Thyroid gland (tissue), 4 donors: ENCODE measurements around the gene LRRC4.

Experiments
- POLR2A ChIP-seq, 2 donors: fragments of 450-650 bp; IDR thresholded peaks; one replicate each; pipeline ENCODE4 v1.6.1; 2017; ENCODE audit warnings: antibody characterized with exemption in 2 of 2, mild to moderate bottlenecking in 2 of 2, moderate library complexity in 1 of 2
- TF ChIP-seq, protein P1 (sequence below), 6 experiments: fragments of 200-600 bp in 3 of 6; fragments of 450-650 bp in 3 of 6; sonication (generic) in 3 of 6; IDR thresholded peaks; one replicate each; pipeline ENCODE4 v1.5.1; 2016 to 2019; ENCODE audit warnings: antibody characterized with exemption in 6 of 6, mild to moderate bottlenecking in 2 of 6, inconsistent platforms in 1 of 6, moderate library complexity in 1 of 6

DNA sequence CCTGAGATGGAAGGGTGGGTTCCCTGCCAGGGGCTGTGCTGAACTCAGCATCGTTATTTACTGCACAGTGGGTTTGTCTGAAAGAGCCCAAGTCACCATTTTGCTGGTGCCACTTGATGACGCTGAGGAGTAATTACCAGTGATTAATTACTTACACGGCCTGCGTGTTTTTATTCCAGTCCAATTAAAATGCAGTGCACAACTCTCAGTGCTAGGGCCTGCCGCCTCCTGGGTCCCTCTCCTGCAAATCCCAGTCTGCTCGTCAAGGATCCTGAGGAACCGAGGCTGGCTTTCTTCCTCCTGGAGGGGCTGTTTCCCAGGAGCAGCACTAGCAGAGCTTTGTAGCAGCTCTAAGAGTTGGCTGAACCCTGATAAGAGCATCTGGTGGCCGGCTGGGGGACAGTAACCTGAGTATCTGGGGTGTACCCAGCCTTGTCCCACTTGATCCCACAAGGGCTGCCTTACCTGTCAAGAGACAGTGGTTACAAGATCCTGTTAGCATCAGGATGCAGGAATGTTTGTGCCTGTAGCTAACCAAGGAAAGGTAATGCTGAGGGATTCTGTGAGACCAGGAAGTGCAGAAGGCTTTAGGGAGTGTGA, 45.1 kb upstream of the LRRC4 start:
- TF ChIP-seq, protein P1, sequence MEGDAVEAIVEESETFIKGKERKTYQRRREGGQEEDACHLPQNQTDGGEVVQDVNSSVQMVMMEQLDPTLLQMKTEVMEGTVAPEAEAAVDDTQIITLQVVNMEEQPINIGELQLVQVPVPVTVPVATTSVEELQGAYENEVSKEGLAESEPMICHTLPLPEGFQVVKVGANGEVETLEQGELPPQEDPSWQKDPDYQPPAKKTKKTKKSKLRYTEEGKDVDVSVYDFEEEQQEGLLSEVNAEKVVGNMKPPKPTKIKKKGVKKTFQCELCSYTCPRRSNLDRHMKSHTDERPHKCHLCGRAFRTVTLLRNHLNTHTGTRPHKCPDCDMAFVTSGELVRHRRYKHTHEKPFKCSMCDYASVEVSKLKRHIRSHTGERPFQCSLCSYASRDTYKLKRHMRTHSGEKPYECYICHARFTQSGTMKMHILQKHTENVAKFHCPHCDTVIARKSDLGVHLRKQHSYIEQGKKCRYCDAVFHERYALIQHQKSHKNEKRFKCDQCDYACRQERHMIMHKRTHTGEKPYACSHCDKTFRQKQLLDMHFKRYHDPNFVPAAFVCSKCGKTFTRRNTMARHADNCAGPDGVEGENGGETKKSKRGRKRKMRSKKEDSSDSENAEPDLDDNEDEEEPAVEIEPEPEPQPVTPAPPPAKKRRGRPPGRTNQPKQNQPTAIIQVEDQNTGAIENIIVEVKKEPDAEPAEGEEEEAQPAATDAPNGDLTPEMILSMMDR (IDR thresholded peaks at IDR 0.05) = no peak
- TF ChIP-seq POLR2A (IDR thresholded peaks at IDR 0.05) = no peak
